Choroid plexus epithelial cell (primary cell): ENCODE data around the gene MGAT5B.
A peak's percentile ranks its signal among the peaks of the same experiment; 100 is the strongest.

Experiments
- DNase-seq: peaks from one replicate; pipeline ENCODE4 v3.0.0-alpha.2; 2010; ENCODE audit warnings: low read depth
- H3K4me3 ChIP-seq: 2 replicates; pipeline ENCODE4 v1.5.1; 2011; ENCODE audit warnings: low read depth, mild to moderate bottlenecking, control low read depth, low read length, moderate library complexity
- CTCF ChIP-seq: conservative IDR thresholded peaks from 2 replicates; pipeline ENCODE4 v1.5.1; 2011; ENCODE audit warnings: low read depth, mild to moderate bottlenecking, control low read depth, inconsistent platforms, low read length, moderate library complexity

MGAT5B gene

GRCh38 chr17:76929601-76930000 lies 61.4 kb downstream of the MGAT5B start:
- DNase-seq = no peak
- TF ChIP-seq CTCF = no peak
- no peak overlapping the region for H3K4me3 ChIP-seq

- no peak for TF ChIP-seq CTCF
- no peak for DNase-seq
- H3K4me3 ChIP-seq = no peak overlapping the region
Measured at GRCh38 chr17:76930107-76930506, 61.9 kb downstream of the MGAT5B start.

GRCh38 chr17:76932402-76933333 lies 64.5 kb downstream of the MGAT5B start:
- DNase-seq = no peak
- no peak for TF ChIP-seq CTCF
- no peak overlapping the region for H3K4me3 ChIP-seq

- no peak for DNase-seq
- no peak overlapping the region for H3K4me3 ChIP-seq
- no peak for TF ChIP-seq CTCF
Measured at GRCh38 chr17:76934561-76935320, 66.5 kb downstream of the MGAT5B start.

- TF ChIP-seq CTCF = no peak
- DNase-seq = peak; percentile 36
- no peak overlapping the region for H3K4me3 ChIP-seq
Measured at GRCh38 chr17:76935331-76935730, 67.1 kb downstream of the MGAT5B start.

- no peak for DNase-seq
- no peak for TF ChIP-seq CTCF
- H3K4me3 ChIP-seq = no peak overlapping the region
Measured at GRCh38 chr17:76937238-76937637, 69.0 kb downstream of the MGAT5B start.
